ENCODE measurements around the gene HLA-DPB1.

GRCh38 chr6:33078919-33079521, 3.2 kb downstream of the HLA-DPB1 start:
- TF ChIP-seq CTCF (conservative IDR thresholded peaks at IDR 0.05; ENCODE audit: low read depth, low read length), result no peak
- TF ChIP-seq RAD21 (IDR thresholded peaks at IDR 0.05; ENCODE audit: low read length), result no peak
- no peak for TF ChIP-seq POLR2A (IDR thresholded peaks at IDR 0.05; ENCODE audit: low read depth, low read length)

Data from IMR-90 (cell line).